ENCODE data around the gene NAB1.

GRCh38 chr2:190711069-190711468 is 62.2 kb downstream of the NAB1 start:
- TF ChIP-seq CTCF (conservative IDR thresholded peaks at IDR 0.05; ENCODE audit: low read depth in 2 of 2) = no peak
- TF ChIP-seq CREB1 (CRISPR knock-in tag; IDR thresholded peaks at IDR 0.05; ENCODE audit: low read depth) = no peak
- no peak for TF ChIP-seq EZH2 (IDR thresholded peaks at IDR 0.05; ENCODE audit: low read depth, unreplicated experiment)
- no peak for TF ChIP-seq REST (IDR thresholded peaks at IDR 0.05; ENCODE audit: unreplicated experiment)
- no peak for TF ChIP-seq POLR2AphosphoS5 (IDR thresholded peaks at IDR 0.05; ENCODE audit: low read depth)
- no peak for TF ChIP-seq EZH2phosphoT487 (IDR thresholded peaks at IDR 0.05; ENCODE audit: unreplicated experiment)
- TF ChIP-seq JUNB (IDR thresholded peaks at IDR 0.05; ENCODE audit: unreplicated experiment) = no peak
- TF ChIP-seq ZNF114 (CRISPR knock-in tag; IDR thresholded peaks at IDR 0.05) = no peak
- TF ChIP-seq ETS1 (IDR thresholded peaks at IDR 0.05) = no peak
- TF ChIP-seq ZNF331 (CRISPR knock-in tag; IDR thresholded peaks at IDR 0.05; ENCODE audit: low read depth) = no peak
- no peak for TF ChIP-seq STAT1 (IDR thresholded peaks at IDR 0.05; ENCODE audit: unreplicated experiment)

All from GM23338 (cell line).